ENCODE data around the gene CCDC150.

The CCDC150 gene

GRCh38 chr2:196651387-196652094 lies 12.0 kb downstream of the CCDC150 start:
- Histone ChIP-seq H2AFZ (ENCODE audit: low read depth) (no peak overlapping the region), H4K20me1 (ENCODE audit: insufficient read depth) (no peaks in the 10 kb centered on the region), H3K9ac (no peak overlapping the region), H3K4me1 (ENCODE audit: low read depth, poor library complexity, severe bottlenecking) (no peaks in the 10 kb centered on the region), H3K27ac (no peak overlapping the region), H3K27me3 (ENCODE audit: insufficient read depth, low read depth) (no peaks in the 10 kb centered on the region), H3K4me3 (IDR thresholded peaks at IDR 0.05; ENCODE audit: insufficient read depth, low read depth, low read length) (no peak overlapping the region), H3K36me3 (ENCODE audit: insufficient read depth) (no peaks in the 10 kb centered on the region; the same call in 1 of the 2 replicates), H3K79me2 (ENCODE audit: insufficient read depth, low read depth) (0 out of 2 replicates have a peak, but pooled peaks cover 4% of the 10 kb centered on the region), H3K4me2 (no peak overlapping the region)
- no peak for TF ChIP-seq CTCF (conservative IDR thresholded peaks at IDR 0.05; ENCODE audit: low read depth, low read length)

GRCh38 chr2:196652869-196653268 lies 13.4 kb downstream of the CCDC150 start:
- Histone ChIP-seq H3K4me3 (IDR thresholded peaks at IDR 0.05; ENCODE audit: insufficient read depth, low read depth, low read length) (no peak overlapping the region), H3K36me3 (ENCODE audit: insufficient read depth) (no peaks in the 10 kb centered on the region; the same call in 1 of the 2 replicates), H3K4me2 (no peak overlapping the region), H3K27ac (no peak overlapping the region), H3K4me1 (ENCODE audit: low read depth, poor library complexity, severe bottlenecking) (no peaks in the 10 kb centered on the region), H3K27me3 (ENCODE audit: insufficient read depth, low read depth) (no peaks in the 10 kb centered on the region), H3K9ac (no peak overlapping the region), H2AFZ (ENCODE audit: low read depth) (no peak overlapping the region), H3K79me2 (ENCODE audit: insufficient read depth, low read depth) (0 out of 2 replicates have a peak, but pooled peaks cover 4% of the 10 kb centered on the region), H4K20me1 (ENCODE audit: insufficient read depth) (no peaks in the 10 kb centered on the region)
- no peak for TF ChIP-seq CTCF (conservative IDR thresholded peaks at IDR 0.05; ENCODE audit: low read depth, low read length)

- Histone ChIP-seq H4K20me1 (ENCODE audit: insufficient read depth) (no peaks in the 10 kb centered on the region), H3K27ac (no peak overlapping the region), H3K79me2 (ENCODE audit: insufficient read depth, low read depth) (0 out of 2 replicates have a peak, but pooled peaks cover 4% of the 10 kb centered on the region), H3K4me2 (no peak overlapping the region), H2AFZ (ENCODE audit: low read depth) (no peak overlapping the region), H3K9ac (no peak overlapping the region), H3K4me1 (ENCODE audit: low read depth, poor library complexity, severe bottlenecking) (no peaks in the 10 kb centered on the region), H3K4me3 (IDR thresholded peaks at IDR 0.05; ENCODE audit: insufficient read depth, low read depth, low read length) (no peak overlapping the region), H3K27me3 (ENCODE audit: insufficient read depth, low read depth) (no peaks in the 10 kb centered on the region), H3K36me3 (ENCODE audit: insufficient read depth) (no peaks in the 10 kb centered on the region; the same call in 1 of the 2 replicates)
- no peak for TF ChIP-seq CTCF (conservative IDR thresholded peaks at IDR 0.05; ENCODE audit: low read depth, low read length)
Observed at GRCh38 chr2:196653843-196654242, 14.3 kb downstream of the CCDC150 start.

GRCh38 chr2:196655761-196656160 lies 16.2 kb downstream of the CCDC150 start:
- H3K4me3 ChIP-seq (IDR thresholded peaks at IDR 0.05; ENCODE audit: insufficient read depth, low read depth, low read length): no peak overlapping the region
- H3K79me2 ChIP-seq (ENCODE audit: insufficient read depth, low read depth): 0 out of 2 replicates have a peak, but pooled peaks cover 1% of the 10 kb centered on the region
- no peaks in the 10 kb centered on the region for H3K36me3 ChIP-seq (ENCODE audit: insufficient read depth)
- no peaks in the 10 kb centered on the region for H3K4me1 ChIP-seq (ENCODE audit: low read depth, poor library complexity, severe bottlenecking)
- no peaks in the 10 kb centered on the region for H3K27me3 ChIP-seq (ENCODE audit: insufficient read depth, low read depth)
- no peak overlapping the region for H3K4me2 ChIP-seq
- H3K27ac ChIP-seq: no peak overlapping the region
- no peak overlapping the region for H2AFZ ChIP-seq (ENCODE audit: low read depth)
- H3K9ac ChIP-seq: no peak overlapping the region
- no peaks in the 10 kb centered on the region for H4K20me1 ChIP-seq (ENCODE audit: insufficient read depth)
- TF ChIP-seq CTCF (conservative IDR thresholded peaks at IDR 0.05; ENCODE audit: low read depth, low read length): no peak
